HFF-Myc (cell line): ENCODE data around the gene MLLT10.

Source experiments
- DNase-seq: peaks from one replicate; pipeline ENCODE4 v3.0.0-alpha.2; 2011; ENCODE audit warnings: low read depth; ENCODE audit errors: extremely low read depth
- H3K4me3 ChIP-seq: replicated peaks from 2 replicates; pipeline ENCODE4 v1.5.1; 2011; ENCODE audit warnings: low read depth, mild to moderate bottlenecking, control low read depth, low read length
- CTCF ChIP-seq: IDR thresholded peaks from 2 replicates; pipeline ENCODE4 v1.5.1; 2012; ENCODE audit warnings: mild to moderate bottlenecking, low read depth, low read length, control low read depth; ENCODE audit errors: missing control alignments

Gene MLLT10

GRCh38 chr10:21681156-21681555 lies 147.1 kb downstream of the MLLT10 start:
- no peak overlapping the region for H3K4me3 ChIP-seq
- no peak for DNase-seq
- no peak for TF ChIP-seq CTCF

DNA sequence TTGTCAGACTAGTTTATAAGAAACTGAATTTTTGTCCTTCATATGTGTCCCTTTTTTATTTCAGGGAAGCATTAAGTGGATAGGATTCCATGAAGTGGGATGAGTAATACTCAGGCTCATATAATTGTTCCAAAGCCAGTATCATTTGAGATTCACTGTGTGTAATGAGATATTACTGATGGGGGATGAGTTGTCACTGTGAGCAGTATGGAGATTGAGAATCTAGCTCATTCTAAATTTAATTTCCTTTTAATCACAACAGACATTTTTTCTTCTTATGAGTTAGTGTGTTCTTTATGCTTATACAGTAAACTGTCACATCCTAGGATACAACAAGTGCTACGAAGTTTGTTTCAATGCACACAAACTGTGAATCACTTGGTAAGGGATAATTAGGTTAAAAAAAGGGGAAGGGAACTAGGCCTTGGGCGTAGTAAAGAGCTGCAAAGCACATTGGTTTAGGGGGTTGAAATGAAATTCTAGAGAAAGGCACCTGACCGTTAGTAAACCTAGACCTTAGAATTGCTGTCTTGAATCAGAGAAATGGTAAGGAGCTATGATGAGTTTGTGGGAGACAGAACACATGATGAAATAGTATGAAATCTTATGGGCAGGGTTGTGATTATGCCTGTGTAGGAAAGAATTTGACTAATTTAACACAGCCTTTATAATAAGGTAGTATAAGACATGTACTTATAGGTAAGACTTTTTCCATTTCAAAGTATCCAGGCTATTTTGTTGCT lies 153.4 kb downstream of the MLLT10 start:
- no peak for TF ChIP-seq CTCF
- H3K4me3 ChIP-seq = no peak overlapping the region
- DNase-seq = no peak

DNA sequence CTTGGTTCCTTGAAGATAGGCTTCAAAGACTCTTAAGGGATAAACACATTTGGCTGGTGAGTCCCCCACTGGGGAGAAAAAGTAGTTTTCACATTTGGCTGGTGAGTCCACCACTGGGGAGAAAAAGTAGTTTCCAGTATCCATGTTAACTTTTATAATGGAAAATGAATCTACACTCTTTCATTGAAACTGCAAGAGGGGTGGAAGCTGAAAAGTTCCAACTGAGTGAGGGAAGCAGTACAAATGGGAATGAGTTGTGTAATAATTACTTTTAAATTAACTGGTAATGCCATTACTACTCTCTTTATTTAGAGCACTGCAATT lies 153.9 kb downstream of the MLLT10 start:
- DNase-seq = no peak
- H3K4me3 ChIP-seq = no peak overlapping the region
- TF ChIP-seq CTCF = no peak

- DNase-seq = no peak
- no peak overlapping the region for H3K4me3 ChIP-seq
- no peak for TF ChIP-seq CTCF
These were observed 154.8 kb downstream of the MLLT10 start for GRCh38 chr10:21688870-21689269.

GRCh38 chr10:21689881-21690280 lies 155.8 kb downstream of the MLLT10 start:
- no peak for DNase-seq
- TF ChIP-seq CTCF = no peak
- no peak overlapping the region for H3K4me3 ChIP-seq

- no peak for DNase-seq
- no peak for TF ChIP-seq CTCF
- no peak overlapping the region for H3K4me3 ChIP-seq
These were observed 158.9 kb downstream of the MLLT10 start for GRCh38 chr10:21692916-21693315.

DNA sequence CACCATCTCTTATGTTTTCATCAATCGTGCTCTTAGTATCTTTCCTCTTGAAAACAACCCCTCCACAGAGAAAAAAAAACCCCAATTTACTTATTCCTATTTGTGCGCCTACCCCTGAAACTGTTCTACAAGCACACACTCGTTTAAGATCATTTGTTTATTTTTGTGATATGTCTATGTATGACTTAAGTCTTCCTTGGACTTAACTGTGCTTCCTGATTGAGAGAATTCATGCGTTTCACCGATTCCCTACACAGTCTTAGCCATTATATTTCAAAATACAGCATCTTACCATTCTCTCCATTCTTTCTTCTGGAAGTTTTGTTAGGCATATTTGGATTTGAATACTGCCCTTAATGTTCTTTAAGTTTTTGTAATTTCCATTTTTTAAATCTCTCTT lies 159.4 kb downstream of the MLLT10 start:
- DNase-seq = no peak
- H3K4me3 ChIP-seq = no peak overlapping the region
- no peak for TF ChIP-seq CTCF
